Activated naive CD8-positive, alpha-beta T cell treated with anti-CD3 and anti-CD28 coated beads, Interleukin-2, amount 50 U/mL, for 24 hours (primary cell): Measurements from ENCODE around the gene ERRFI1.
A peak's percentile ranks its signal among the peaks of the same experiment; 100 is the strongest.

ENCODE experiments used
- ATAC-seq: fragments of 150-1000 bp; cut with Tn5 transposase; one replicate; pipeline ENCODE4 v1.10.0; 2021
- DNase-seq: peaks from one replicate; pipeline ENCODE4 v3.0.0; 2021
- H3K27ac Mint-ChIP-seq: one replicate; pipeline ENCODE4 v1.8.0; 2021; ENCODE audit warnings: mild to moderate bottlenecking, mixed read lengths
- H3K27me3 Mint-ChIP-seq: one replicate; pipeline ENCODE4 v1.8.0; 2021; ENCODE audit warnings: mixed read lengths
- H3K36me3 Mint-ChIP-seq: one replicate; pipeline ENCODE4 v1.8.0; 2021; ENCODE audit warnings: low read depth, mixed read lengths
- H3K4me1 Mint-ChIP-seq: one replicate; pipeline ENCODE4 v1.8.0; 2021; ENCODE audit warnings: mixed read lengths
- H3K4me3 Mint-ChIP-seq: one replicate; pipeline ENCODE4 v1.8.0; 2021; ENCODE audit warnings: mild to moderate bottlenecking, moderate library complexity, mixed read lengths
- H3K9me3 Mint-ChIP-seq: one replicate; pipeline ENCODE4 v1.8.0; 2021; ENCODE audit warnings: mixed read lengths

ERRFI1 gene

DNA sequence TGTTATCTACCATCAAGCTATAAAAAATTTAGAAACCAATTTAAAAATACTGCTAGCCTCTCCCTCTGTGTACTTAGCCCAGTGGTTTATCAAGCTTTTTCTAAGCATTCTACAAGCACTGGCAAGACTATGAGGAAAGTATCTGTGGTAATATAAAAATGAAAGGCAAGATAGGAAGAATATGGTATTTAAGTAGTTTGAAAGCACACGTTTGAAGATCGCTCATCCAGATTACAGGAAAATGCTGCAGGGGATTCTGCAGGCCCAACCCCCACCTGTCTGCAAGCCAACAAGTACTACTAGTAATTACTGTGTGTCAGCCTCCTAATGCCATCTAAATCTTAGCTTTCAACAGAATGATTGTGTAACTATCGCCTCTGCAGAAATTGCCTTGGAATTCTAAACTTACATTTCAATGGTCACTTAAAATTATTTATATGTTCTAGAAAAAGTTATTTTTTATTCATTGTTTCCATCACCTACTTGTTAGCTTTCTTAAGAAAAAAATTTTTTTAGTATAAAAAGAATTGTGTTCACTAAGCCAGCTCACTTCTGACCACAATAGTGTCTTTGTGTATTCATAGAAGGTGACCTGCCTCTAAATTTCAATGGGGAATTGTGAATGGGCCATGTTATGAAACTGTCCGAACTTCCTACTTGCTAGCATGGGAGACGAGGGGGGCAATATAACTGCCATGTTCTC lies 8.5 kb downstream of the ERRFI1 start:
- Mint-ChIP-seq H3K27ac (no peak overlapping the region), H3K27me3 (peaks cover 23% of the 10 kb centered on the region), H3K9me3 (no peaks in the 10 kb centered on the region), H3K4me3 (no peak overlapping the region), H3K4me1 (no peaks in the 10 kb centered on the region), H3K36me3 (no peaks in the 10 kb centered on the region)
- ATAC-seq (no peak), DNase-seq (no peak)

DNA sequence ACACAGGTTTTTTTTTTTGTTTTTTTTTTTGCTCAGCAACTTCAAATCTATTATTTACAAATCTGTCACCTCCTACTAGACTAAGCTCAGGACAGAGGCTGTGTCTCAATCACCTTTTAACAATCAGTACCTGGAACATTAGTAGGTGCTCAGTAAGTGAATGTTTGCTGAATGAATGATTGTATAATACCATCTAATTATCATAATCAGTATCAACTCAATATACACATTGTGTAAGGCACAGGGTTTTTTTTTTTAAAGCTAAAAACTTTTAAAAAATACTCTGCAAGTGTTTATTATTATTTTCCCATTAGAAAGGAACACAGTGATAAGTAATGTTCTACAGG lies 9.2 kb downstream of the ERRFI1 start:
- no peak overlapping the region for H3K4me3 Mint-ChIP-seq

DNA sequence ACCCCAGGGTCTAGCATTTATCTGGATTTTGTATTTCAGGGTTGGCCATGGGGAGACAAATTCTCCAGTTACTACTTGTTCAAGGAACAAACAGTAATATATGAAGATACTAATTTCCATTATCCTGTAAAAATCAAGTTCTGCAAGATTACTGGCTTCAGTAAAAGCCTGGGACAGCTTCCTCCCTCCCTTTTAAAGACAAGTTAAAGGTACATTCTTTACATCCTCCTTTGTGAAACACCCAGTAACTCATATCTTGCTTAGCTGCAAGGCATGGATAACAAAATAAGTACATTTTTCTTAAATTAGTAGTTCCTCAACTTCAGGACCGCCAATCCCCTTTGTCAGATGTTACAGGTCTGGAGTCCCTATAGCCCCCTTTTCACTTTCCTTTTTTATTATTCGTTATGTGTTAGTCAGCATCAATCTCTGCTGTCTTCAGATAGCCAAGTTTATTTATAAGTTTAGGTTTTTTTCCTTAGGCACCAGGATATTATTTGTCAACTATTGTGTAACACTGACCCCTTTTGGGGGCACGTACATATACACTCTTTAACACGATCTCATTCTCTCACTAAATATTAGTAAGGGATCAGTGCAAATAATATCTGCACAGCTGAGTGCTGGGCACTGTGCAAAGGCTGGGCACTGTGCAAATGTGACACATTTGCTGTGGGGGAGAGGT lies 9.8 kb downstream of the ERRFI1 start:
- Mint-ChIP-seq H3K9me3 (no peaks in the 10 kb centered on the region), H3K4me3 (no peak overlapping the region), H3K4me1 (no peaks in the 10 kb centered on the region), H3K36me3 (no peaks in the 10 kb centered on the region), H3K27me3 (peaks cover 23% of the 10 kb centered on the region), H3K27ac (no peak overlapping the region)
- DNase-seq = no peak
- no peak for ATAC-seq

More for the DNA sequence above, 9.2 kb downstream of the ERRFI1 start:
- no peak overlapping the region for H3K27ac Mint-ChIP-seq
- no peaks in the 10 kb centered on the region for H3K9me3 Mint-ChIP-seq
- H3K27me3 Mint-ChIP-seq = peaks cover 23% of the 10 kb centered on the region
- no peak for ATAC-seq
- no peaks in the 10 kb centered on the region for H3K4me1 Mint-ChIP-seq
- no peaks in the 10 kb centered on the region for H3K36me3 Mint-ChIP-seq
- no peak for DNase-seq

DNA sequence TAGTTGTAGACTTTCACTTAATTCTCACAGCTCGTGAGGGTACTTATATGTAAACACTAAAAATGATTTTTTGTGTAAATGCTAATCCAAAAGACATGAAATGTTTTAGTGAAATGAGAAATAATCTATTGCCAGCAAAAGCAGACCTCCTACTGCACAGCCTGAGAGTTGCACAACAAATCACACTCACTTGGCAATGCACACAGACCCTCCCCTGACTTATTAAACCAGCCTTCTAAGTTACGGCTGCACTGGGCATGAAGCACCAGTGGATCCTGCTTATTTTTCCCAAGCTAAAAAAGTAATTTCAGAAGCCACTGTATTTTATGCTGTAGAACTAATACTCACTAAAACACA lies 10.3 kb downstream of the ERRFI1 start:
- Mint-ChIP-seq H3K4me3 (no peak overlapping the region), H3K27ac (no peak overlapping the region), H3K9me3 (no peaks in the 10 kb centered on the region), H3K27me3 (peaks cover 21% of the 10 kb centered on the region), H3K4me1 (no peaks in the 10 kb centered on the region), H3K36me3 (no peaks in the 10 kb centered on the region)
- no peak for DNase-seq
- no peak for ATAC-seq

DNA sequence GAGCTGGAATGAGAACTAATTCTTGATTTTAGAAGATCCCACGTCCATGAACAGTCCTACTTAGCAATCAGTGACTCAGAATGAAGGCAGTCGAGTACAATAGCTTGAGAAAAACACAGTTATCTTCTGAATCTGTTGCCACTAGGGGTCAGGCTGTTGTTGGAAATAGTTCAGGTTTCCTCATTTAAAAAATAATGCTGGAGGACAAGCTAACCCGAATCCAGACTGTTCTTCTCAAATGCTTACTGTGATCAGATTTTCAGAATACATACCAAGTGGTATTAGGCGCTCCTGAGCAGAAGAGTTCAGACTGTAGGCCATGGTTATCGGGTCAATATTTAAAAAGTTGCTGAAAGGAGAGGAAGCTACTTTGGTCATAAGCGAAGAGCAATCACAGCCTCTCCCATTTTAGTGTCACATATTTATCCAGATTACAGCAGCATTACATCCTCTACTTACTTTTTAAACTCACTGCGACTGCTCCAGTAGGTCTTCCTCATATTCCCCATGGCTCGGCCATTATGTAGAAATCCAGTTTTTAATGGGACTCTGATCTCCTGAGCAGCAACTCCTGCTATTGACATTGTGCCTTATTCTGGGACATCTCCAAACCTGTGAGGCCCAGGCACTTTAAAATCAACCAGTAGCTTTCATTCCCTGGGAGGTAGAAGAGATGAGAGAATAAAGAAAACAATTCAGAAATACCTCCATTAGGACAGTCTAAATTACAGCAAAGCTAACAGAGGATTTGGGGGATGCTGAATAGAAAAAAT lies 10.9 kb downstream of the ERRFI1 start:
- H3K27me3 Mint-ChIP-seq = peaks cover 21% of the 10 kb centered on the region
- H3K27ac Mint-ChIP-seq = no peak overlapping the region
- ATAC-seq (peak; percentile 80), DNase-seq (peak; percentile 22)
- no peaks in the 10 kb centered on the region for H3K36me3 Mint-ChIP-seq
- H3K4me1 Mint-ChIP-seq = no peaks in the 10 kb centered on the region
- no peak overlapping the region for H3K4me3 Mint-ChIP-seq
- H3K9me3 Mint-ChIP-seq = no peaks in the 10 kb centered on the region

DNA sequence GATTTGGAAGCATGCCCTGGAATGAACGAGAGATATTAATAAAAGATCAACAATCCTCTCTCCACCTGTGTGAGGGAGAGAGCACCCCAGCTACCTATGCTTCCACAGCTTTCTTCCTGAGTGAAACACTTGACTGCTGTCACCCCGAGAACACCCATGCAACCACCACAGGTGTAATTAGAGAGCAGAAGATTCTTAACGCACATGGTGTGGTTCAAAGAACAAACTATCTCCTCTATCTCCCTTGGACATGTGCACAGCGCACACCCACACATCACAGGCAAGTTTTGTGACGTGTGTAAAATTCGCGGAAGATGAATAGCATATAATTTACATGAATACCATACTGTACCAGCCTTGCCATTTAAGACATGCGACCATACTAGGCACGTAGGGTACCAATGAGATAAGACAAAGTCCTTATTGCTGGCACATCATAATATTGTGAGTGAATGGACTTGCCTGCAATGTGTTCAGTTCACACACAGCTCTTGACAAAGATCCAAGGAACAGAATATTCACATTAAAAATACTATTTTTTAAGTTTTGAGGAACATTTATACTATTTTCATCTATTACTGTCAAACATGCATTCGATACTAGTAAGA lies 11.6 kb downstream of the ERRFI1 start:
- H3K4me3 Mint-ChIP-seq = no peak overlapping the region
- H3K36me3 Mint-ChIP-seq = no peaks in the 10 kb centered on the region
- DNase-seq = no peak
- peaks cover 18% of the 10 kb centered on the region for H3K27me3 Mint-ChIP-seq
- no peaks in the 10 kb centered on the region for H3K9me3 Mint-ChIP-seq
- ATAC-seq = no peak
- no peak overlapping the region for H3K27ac Mint-ChIP-seq
- H3K4me1 Mint-ChIP-seq = no peaks in the 10 kb centered on the region

DNA sequence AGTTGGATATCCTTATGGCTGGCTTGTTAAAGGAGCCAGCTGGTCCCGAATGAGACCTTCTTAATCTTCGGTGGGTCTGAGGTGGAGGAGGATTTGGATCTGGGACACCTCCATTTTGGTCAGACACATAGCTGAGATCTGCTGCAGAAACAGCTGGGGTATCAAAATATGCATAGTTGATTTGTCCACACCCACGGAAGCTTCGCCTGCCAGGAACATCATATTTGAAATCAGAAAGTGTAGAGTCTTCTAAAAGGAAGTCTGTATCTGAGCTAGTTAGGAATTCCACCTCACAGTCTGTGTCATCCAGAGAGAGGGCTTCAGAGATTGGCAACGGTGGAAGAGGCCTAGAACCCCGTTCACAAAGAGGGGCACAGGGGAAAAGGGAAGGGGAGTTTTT lies 12.3 kb downstream of the ERRFI1 start:
- no peaks in the 10 kb centered on the region for H3K4me1 Mint-ChIP-seq
- peaks cover 15% of the 10 kb centered on the region for H3K27me3 Mint-ChIP-seq
- no peak overlapping the region for H3K27ac Mint-ChIP-seq
- DNase-seq (no peak), ATAC-seq (no peak)
- no peak overlapping the region for H3K4me3 Mint-ChIP-seq
- no peaks in the 10 kb centered on the region for H3K36me3 Mint-ChIP-seq
- no peaks in the 10 kb centered on the region for H3K9me3 Mint-ChIP-seq

DNA sequence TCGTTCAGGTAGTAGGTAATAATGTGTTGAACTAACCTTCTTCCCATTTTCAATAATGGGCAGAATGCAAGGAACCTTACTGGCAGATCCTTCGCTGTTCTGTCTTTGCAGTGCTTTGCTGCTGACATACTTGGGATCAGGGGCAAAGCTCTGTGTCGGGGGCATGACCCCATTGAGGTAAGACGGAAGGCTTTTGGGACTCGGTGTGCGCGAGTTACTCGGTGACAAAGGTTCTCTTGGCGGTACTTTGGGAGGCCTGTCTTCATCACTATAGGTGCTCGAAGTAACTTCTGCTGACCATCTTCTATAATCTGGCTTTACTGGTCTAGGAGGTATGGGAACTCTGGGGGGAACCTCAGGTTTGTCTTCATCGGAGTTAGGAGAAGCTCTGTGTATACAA lies 12.7 kb downstream of the ERRFI1 start:
- no peak for DNase-seq
- no peaks in the 10 kb centered on the region for H3K4me1 Mint-ChIP-seq
- no peaks in the 10 kb centered on the region for H3K36me3 Mint-ChIP-seq

DNA sequence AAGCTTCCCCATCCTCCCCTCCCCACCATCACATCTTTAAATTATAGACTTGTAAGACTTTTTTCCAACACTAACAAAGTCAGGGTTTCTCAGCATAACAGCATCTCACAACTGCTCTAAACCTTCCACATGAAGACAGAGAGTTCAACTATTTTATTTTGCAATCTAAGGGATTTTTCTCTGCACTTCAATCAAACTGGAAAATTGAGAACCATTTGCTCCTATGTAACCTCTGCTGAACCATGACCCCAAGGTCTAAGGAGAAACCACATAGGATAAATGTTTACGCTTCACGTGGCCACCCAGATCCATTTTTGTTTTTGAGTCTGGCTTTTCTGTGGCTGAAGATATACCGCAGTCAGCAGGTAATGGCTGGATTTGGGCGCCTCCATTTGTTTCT lies 13.2 kb downstream of the ERRFI1 start:
- H3K27me3 Mint-ChIP-seq = peaks cover 11% of the 10 kb centered on the region
- no peak overlapping the region for H3K4me3 Mint-ChIP-seq
- no peak overlapping the region for H3K27ac Mint-ChIP-seq
- H3K4me1 Mint-ChIP-seq = no peaks in the 10 kb centered on the region
- no peaks in the 10 kb centered on the region for H3K9me3 Mint-ChIP-seq
- ATAC-seq = no peak
- DNase-seq = no peak
- H3K36me3 Mint-ChIP-seq = no peaks in the 10 kb centered on the region

More for the DNA sequence above, 12.7 kb downstream of the ERRFI1 start:
- Mint-ChIP-seq H3K9me3 (no peaks in the 10 kb centered on the region), H3K27ac (no peak overlapping the region), H3K27me3 (peaks cover 13% of the 10 kb centered on the region), H3K4me3 (no peak overlapping the region)
- no peak for ATAC-seq

DNA sequence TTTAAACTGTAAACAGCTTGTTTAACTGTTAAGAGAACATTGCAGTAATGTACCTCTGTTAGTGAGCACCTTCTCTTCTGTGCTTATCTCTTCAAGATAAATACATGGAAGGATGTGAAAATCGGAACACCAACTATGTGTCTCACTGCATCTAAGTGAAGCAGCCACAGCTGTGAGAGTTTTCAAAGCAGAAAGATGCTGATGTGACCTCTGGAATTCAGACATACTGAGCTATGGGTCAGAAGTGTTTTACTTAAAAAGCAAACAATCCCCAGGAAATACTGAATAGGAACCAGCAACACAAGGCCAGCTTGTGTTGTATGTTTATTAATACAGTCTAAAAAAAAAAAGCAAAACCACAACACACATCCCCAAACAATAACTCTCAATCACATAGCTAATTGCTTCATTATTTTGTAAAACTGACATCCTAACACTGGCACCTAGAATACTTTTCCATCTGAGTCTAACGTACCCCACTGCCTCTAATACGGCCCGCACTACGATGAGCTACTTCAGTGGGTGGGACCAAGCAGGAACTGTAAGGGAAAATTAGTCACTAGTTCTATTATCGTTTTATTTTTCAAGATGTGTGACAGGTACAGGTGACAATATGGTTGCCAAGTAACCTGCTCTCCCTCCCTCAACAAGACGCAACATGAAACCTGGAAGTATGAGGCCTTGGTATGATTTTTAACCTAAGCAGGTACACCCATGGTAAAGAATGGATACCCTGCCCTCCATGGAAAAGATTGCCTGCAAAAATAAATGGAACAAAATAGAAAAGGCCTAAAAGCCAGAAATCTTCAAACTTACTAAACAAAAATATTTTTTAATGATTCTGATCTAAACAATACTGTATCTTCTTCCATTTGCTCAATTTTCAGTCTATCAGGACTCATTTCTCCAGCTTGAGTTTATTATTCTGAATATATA lies 13.9 kb downstream of the ERRFI1 start:
- peaks cover 7% of the 10 kb centered on the region for H3K27me3 Mint-ChIP-seq
- no peak for DNase-seq
- no peak for ATAC-seq
- no peaks in the 10 kb centered on the region for H3K36me3 Mint-ChIP-seq
- H3K4me3 Mint-ChIP-seq = no peak overlapping the region
- no peaks in the 10 kb centered on the region for H3K9me3 Mint-ChIP-seq
- no peaks in the 10 kb centered on the region for H3K4me1 Mint-ChIP-seq
- no peak overlapping the region for H3K27ac Mint-ChIP-seq

DNA sequence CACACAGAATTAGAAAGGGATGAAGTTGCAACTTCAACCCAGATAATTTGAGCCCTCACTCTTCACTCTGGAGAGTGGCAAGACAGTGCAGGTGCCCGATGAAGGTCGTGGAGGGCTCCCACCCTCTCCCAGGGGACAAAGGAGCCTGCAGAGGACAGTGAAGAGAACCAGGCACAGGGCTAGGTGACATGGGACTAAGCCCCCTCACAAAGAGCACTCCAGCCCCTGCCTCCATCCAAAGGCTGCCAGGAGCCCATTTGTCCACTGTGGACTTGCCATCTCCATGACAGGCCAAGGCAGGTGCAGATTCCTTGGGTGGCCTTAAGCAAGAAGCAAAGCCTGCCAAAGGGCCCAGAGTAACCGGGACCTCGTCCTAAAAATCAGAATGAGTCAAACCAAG lies 15.1 kb downstream of the ERRFI1 start:
- Mint-ChIP-seq H3K9me3 (no peaks in the 10 kb centered on the region), H3K4me3 (no peak overlapping the region), H3K4me1 (no peaks in the 10 kb centered on the region), H3K36me3 (no peaks in the 10 kb centered on the region), H3K27ac (no peak overlapping the region), H3K27me3 (peaks cover 2% of the 10 kb centered on the region)
- ATAC-seq = no peak
- no peak for DNase-seq

DNA sequence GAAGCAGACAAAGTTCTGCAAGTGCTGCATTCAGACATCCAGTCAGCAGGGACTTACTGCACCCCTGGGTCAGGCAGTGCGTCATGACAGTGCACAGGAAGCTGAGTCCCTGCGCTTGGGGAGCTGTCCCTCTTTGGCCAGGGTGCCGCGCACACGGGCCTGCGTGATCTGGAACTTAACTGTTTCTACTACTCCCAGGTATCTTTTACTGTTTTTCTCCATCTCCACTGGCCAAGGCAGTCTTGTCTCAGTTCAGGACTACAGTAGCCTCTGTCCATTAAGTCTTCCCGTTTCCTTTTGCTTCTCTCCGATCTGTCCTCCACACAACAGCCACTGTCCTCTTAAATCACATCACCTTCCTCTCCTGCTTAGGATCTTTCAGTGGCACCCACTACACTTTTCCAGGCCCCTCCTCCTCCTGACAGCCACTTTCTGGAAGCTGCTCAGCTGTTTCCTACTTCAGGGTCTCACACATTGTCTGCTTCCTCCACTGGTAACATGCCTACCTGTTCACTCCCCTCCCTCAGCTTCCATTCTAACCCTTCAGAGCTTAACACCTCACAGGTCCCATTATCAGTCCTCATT lies 15.9 kb downstream of the ERRFI1 start:
- Mint-ChIP-seq H3K9me3 (no peaks in the 10 kb centered on the region), H3K27ac (no peak overlapping the region), H3K4me1 (no peaks in the 10 kb centered on the region), H3K4me3 (no peak overlapping the region), H3K36me3 (peaks cover 2% of the 10 kb centered on the region), H3K27me3 (no peaks in the 10 kb centered on the region)
- DNase-seq (no peak), ATAC-seq (no peak)

DNA sequence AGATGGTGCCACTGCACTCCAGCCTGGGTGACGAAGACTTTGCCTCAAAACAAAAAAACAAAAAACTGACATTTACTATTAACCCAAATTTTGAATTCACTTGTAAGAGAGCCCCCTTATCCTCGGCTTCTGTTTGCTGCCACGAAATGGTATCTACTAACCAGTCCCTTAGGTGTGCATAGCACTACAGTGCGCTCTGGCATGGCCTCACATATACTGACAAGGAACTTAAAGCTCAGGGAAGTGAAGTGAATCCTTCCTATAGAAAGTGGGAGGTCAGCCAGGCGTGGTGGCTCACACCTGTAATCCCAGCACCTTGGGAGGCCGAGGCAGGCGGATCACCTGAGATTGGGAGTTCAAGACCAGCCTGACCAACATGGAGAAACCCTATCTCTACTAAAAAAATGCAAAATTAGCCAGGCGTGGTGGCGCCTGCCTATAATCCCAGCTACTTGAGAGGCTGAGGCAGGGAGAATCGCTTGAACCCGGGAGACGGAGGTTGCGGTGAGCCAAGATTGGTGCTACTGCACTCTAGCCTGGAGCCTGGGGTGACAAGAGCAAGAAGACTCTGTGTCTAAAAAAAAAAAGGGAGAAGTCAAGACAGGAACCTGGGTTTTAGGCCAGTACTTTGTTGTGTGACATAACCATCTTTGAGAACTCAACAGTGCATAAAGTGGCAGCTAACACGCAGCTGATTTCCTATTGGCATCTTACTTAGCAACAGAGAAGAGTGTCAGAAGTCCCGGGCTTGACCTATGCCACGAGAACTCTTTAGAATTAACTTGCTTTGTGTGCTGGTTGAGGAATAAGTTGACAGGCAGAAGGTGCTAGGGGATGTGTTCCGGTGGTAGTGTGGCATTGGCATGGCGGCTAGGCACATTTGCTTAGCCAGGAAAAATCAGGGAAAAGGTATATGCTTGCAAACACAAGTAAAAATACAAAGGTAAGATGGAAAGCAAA lies 16.8 kb downstream of the ERRFI1 start:
- H3K4me3 Mint-ChIP-seq = no peak overlapping the region
- no peaks in the 10 kb centered on the region for H3K9me3 Mint-ChIP-seq
- H3K4me1 Mint-ChIP-seq = no peaks in the 10 kb centered on the region
- H3K27me3 Mint-ChIP-seq = no peaks in the 10 kb centered on the region
- DNase-seq (no peak), ATAC-seq (no peak)
- no peak overlapping the region for H3K27ac Mint-ChIP-seq
- peaks cover 9% of the 10 kb centered on the region for H3K36me3 Mint-ChIP-seq
